NCI-H146 treated with DMSO at 0.1 percent for 48 hours (cell line): ENCODE data around the gene DUS2.
"Not testable (repeated sequence)": the region's sequence is repeated elsewhere in the genome, so short reads cannot be mapped to it uniquely, and the experiment has no call there.

Experiments
- DNase-seq: peaks from one replicate; lab custom pipeline; 2025; ENCODE audit not compliant: unreplicated experiment; lab: John Stamatoyannopoulos, UW

DUS2 gene

GRCh38 chr16:68120496-68120895 lies 97.4 kb downstream of the DUS2 start:
- not testable (repeated sequence) for DNase-seq

- no peak for DNase-seq
Measured at GRCh38 chr16:68126395-68126794, 103.3 kb downstream of the DUS2 start.

- DNase-seq = no peak
Measured at GRCh38 chr16:68128577-68129305, 105.7 kb downstream of the DUS2 start.
